SJSA1 (cell line): ENCODE measurements around the gene G3BP1. TPM values are rescaled to one million over a fixed set of nuclear protein-coding genes. Genes with fewer than 3 reads are reported as not detected.
"Not testable (repeated sequence)": the region's sequence is repeated elsewhere in the genome, so short reads cannot be mapped to it uniquely, and the experiment has no call there.

Source experiments
- DNase-seq, 2 experiments: peaks; one replicate each; pipeline ENCODE4 v3.0.0-alpha.2; 2015 to 2020; ENCODE audit warnings: low spot score in 2 of 2, low read depth in 1 of 2
- H3K27ac ChIP-seq: fragments of 250-450 bp; sonication (Bioruptor Pico); 2 replicates; pipeline ENCODE4 v1.5.1; 2020; ENCODE audit warnings: mild to moderate bottlenecking, moderate library complexity
- H3K27me3 ChIP-seq: fragments of 250-450 bp; sonication (Bioruptor Pico); replicated peaks from 2 replicates; pipeline ENCODE4 v1.5.1; 2020; ENCODE audit warnings: mild to moderate bottlenecking, moderate library complexity
- H3K36me3 ChIP-seq: fragments of 250-450 bp; sonication (Bioruptor Pico); 2 replicates; pipeline ENCODE4 v1.5.1; 2020; ENCODE audit warnings: mild to moderate bottlenecking
- H3K4me1 ChIP-seq: fragments of 250-450 bp; sonication (Bioruptor Pico); replicated peaks from 2 replicates; pipeline ENCODE4 v1.6.1; 2021; ENCODE audit warnings: mild to moderate bottlenecking
- H3K4me3 ChIP-seq: fragments of 250-450 bp; sonication (Bioruptor Pico); 2 replicates; pipeline ENCODE4 v1.5.1; 2020; ENCODE audit warnings: mild to moderate bottlenecking
- H3K9me3 ChIP-seq: fragments of 250-450 bp; sonication (Bioruptor Pico); replicated peaks from 2 replicates; pipeline ENCODE4 v1.5.1; 2020; ENCODE audit warnings: mild to moderate bottlenecking
- total RNA-seq: library from RNA; depleted of rRNA; stranded (reverse); fragments of >200 nt; shearing (Covaris generic); gene quantifications from 2 replicates; pipeline ENCODE4 v1.2.3, GENCODE V29; 2014

Gene G3BP1
- total RNA-seq, 1 experiment from 2014 or later: 259 TPM

DNA sequence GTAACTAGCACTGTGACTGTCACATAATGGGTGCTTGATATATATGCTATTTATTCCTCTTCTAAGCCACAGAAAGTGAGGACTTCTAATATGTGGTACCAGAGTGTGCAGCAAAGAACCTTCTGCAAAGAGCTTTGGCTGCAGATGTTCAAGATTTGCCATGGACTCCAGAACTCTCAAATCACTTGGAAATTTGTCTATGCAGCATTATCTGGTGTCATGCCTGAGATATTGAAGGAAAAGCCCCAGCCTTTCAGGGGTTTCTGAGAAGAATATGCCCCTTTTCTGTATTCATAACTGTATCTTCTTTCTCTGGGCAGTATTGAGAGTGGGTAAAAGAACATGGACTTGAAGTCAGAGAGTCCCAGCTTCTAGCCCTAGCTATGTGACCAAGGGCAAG is 4.8 kb upstream of the G3BP1 start:
- DNase-seq: no peak
- Histone ChIP-seq H3K4me1 (peaks cover 13% of the 10 kb centered on the region), H3K4me3 (no peak overlapping the region), H3K9me3 (no peaks in the 10 kb centered on the region), H3K27me3 (no peaks in the 10 kb centered on the region), H3K36me3 (no peaks in the 10 kb centered on the region), H3K27ac (no peak overlapping the region)

DNA sequence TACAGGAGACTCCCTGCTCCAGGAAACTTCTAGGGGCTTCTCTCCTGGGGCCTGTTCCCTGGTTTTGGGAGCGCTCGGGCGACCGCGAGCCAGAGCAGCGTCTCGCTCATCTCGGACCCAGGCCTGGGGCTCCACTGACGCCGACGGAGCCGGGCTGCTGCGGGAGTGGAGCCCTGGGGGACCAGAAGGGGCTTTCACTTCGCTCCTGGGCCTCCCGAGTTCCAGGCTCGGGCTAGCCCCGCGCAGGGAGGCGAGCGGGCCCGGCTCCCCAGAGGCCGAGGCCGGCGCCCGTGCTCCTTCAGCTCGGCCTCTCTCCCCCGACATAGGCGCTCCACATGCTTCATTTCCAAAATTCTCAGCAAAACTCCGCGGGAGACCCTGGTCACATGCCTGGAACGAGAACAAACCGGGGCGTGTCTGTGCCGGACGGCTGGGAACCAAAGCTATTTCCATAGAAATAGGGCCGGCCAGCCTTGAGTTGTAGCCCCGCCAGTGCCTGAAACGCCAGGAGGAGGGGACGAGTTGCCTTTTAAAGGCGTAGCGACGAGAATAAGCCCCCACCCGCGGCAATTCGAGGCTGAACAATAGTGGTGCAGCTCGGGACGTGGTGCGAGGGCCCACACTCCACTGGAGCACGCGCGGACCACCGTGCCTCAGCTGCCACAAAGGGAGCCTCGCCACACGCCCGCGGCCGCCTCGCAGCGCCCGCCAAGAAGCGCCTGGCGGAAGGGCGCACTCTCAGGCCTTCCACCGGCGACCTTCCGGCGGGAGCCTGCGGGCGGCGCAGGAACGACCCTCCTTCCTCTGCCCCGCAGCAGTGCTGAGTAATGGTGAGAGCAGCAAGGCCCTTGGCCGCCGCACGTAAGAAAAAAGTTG is 1.1 kb upstream of the G3BP1 start:
- DNase-seq: peak in 1 of 2 experiments; percentile 82

DNA sequence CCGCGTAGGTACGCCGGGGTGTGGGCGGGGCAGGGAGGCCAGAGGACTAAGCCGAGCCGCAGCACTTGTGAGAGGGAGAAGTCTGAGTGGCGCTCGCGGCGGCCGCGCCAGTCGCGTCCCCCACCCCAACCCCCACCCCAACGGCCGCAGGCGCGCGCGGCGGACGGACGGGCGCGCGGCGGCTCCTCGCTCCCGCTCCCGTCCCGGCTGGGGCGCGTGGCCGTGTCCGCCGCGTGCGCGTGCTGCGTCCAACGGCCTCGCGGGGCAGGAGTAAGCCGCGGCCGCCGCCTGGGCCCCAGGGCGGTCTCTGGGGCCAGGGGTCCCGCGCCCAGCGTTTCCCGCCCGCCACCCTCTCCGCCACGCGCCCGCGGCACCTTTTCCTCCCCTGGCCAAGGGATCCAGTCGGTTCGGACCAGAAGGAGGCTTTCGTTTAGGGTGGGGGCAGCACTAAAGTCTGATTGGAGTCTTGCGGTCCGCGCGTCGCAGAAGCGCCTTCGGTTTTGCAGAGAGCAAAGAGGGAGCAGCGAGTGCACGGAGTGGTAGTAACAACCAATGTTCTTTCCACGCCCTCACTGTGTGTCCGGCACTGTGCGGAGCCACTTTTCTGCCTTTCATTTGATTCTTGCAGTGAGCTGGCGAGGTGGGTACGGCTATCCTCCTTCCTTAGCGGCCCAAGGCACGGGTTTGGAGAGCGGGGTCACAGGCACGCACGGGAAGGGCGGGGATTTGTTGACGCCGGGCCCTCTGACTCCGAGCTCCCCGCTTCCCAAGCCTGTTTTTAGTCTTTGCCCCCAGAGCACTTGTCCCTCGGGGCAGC is 483 bp downstream of the G3BP1 start:
- peaks cover 29% of the 10 kb centered on the region for H3K4me1 ChIP-seq
- peak overlapping the region; percentile 72 for H3K27ac ChIP-seq
- no peaks in the 10 kb centered on the region for H3K9me3 ChIP-seq
- peaks cover 38% of the 10 kb centered on the region for H3K36me3 ChIP-seq
- H3K4me3 ChIP-seq: peak overlapping the region; percentile 57
- DNase-seq: peak; percentile 59 to 75
- H3K27me3 ChIP-seq: no peaks in the 10 kb centered on the region

More for the DNA sequence above, 1.1 kb upstream of the G3BP1 start:
- Histone ChIP-seq H3K4me1 (peaks cover 29% of the 10 kb centered on the region), H3K27ac (peak overlapping the region; percentile 92), H3K27me3 (no peaks in the 10 kb centered on the region), H3K9me3 (no peaks in the 10 kb centered on the region), H3K4me3 (peak overlapping the region; percentile 39), H3K36me3 (peaks cover 27% of the 10 kb centered on the region)

DNA sequence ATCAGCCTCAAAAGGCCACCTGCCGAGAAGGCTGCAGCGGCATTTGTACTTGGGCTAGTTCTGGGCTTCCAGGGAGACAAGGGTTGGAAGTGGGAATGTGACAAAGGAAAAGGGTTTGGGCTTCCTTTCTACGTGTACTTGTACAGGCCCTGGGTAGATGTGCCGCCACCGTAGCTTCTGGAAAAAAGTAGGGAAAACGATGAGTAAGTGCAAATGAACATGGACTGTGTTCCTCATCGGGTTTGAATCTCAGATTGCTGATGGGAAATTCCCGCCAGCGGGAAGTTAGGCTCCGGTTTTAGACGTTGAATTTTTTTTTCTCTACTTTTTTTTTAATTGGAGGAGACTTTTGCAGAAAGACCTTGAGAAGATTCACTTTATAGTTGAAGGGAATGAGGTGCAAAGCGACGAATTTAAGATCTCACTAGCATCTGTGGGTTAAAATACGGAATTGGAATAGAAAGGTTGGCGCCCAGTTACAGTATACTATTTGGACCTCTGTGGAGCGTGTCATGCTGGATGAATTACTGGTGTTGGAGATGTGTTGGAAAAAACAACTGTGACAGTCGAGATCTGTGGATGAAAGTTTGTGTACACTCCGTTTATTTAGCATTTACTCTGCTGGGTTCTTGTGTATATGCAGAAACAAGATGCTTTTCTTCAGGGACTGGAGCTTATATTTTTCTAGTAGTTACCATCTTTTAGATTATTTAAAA is 1.2 kb downstream of the G3BP1 start:
- Histone ChIP-seq H3K27me3 (no peaks in the 10 kb centered on the region), H3K4me1 (peaks cover 29% of the 10 kb centered on the region), H3K36me3 (peaks cover 46% of the 10 kb centered on the region), H3K4me3 (peak overlapping the region; percentile 57), H3K9me3 (no peaks in the 10 kb centered on the region), H3K27ac (peak overlapping the region; percentile 72)
- peak; percentile 45 to 68 for DNase-seq

DNA sequence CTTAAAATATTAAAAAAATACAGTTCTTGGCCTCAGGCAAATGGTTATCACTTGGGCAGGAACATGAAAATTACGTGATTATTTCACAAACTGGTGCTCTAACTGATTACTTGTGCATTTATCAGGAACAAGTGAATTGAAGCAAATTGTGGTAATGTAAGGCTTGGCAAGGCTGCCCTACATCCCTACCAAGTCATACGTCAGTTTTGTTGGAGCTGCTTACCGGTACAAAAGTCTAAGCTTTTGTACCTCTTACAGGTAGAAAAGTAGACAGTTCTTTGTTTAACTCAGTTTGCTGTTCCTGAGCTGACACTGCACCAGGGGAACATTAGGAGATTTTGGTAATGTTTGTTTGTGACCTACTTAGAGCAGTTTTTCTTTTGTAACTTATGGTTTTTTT is 2.2 kb downstream of the G3BP1 start:
- Histone ChIP-seq H3K27ac (peak overlapping the region; percentile 72; the same call in 1 of the 2 replicates), H3K4me1 (peaks cover 29% of the 10 kb centered on the region), H3K27me3 (no peaks in the 10 kb centered on the region), H3K9me3 (no peaks in the 10 kb centered on the region), H3K36me3 (peaks cover 55% of the 10 kb centered on the region), H3K4me3 (peak overlapping the region; percentile 57)
- no peak for DNase-seq

DNA sequence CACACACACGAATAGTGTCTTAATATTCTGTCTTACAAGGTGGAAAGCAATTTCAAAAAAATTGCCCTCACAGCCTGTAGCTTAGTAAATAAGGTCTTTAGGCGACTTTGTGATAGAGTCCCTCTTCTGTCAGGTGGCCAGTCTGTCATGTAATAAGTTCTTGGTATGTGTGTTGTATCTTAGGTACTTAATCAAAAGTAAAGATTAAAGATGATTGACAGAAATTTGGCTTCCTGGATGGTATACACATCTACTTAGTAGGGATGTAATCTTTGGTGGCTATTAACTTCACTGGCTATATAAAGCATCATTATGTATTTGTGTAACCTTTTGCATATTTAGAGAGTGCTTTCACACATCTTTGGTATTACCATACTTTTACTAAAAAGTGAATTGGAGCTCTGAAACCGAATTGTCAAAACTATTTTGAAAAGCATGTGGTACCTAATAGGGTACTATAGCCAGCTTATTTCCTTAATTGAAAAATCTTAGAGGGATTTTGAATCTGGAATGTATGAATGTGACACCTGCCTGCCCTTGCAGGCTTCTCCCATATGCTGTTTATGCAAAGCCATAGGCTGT is 3.4 kb downstream of the G3BP1 start:
- Histone ChIP-seq H3K4me1 (peaks cover 27% of the 10 kb centered on the region), H3K9me3 (no peaks in the 10 kb centered on the region), H3K36me3 (peaks cover 62% of the 10 kb centered on the region), H3K27me3 (no peaks in the 10 kb centered on the region), H3K4me3 (no peak overlapping the region), H3K27ac (no peak overlapping the region)
- no peak for DNase-seq

DNA sequence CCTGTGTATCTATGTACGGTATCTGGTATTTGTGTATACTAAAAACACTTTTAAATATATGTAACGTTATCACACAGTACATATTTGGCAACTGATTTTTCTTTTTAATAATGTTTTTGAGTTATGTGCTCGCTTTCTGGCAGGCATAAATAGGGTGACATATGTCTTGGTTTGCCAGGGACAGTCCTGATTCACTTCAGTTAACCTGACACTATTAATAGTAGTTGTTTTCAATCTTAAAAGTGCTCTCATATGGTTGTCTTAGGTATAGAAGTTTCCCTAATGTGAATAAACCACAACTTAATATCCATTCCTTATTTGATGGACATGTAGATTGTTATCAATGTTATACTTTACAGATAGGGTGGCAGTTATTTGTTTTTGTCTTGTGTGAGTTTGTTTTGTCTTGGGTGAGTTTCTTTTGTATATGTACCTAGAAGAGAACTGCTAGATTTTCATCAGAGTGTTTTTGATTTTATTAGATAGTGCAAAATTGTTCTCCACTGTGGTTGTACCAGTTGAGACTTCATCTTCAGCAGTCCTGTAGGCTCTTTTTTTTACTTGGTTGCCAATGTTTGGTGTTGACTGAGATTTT is 7.9 kb downstream of the G3BP1 start:
- Histone ChIP-seq H3K27ac (no peak overlapping the region), H3K9me3 (no peaks in the 10 kb centered on the region), H3K4me1 (peaks cover 10% of the 10 kb centered on the region), H3K27me3 (no peaks in the 10 kb centered on the region), H3K36me3 (peaks cover 50% of the 10 kb centered on the region), H3K4me3 (no peak overlapping the region)
- no peak for DNase-seq

DNA sequence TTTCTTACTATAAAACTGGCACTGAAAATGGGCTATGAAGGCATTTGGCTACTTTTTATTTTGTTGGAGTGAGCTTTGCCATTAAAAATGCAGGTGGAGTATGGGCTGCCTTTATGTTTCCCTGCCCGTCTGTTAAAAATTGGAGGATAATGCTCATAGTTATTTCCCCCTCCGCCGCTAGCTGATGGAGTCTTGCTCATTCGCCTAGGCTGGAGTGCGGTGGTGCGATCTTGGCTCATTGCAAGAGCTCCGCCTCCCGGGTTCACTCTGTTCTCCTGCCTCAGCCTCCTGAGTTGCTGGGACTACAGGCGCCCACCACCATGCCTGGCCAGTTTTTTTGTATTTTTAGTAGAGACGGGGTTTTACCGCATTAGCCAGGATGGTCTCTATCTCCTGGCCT is 8.6 kb downstream of the G3BP1 start:
- Histone ChIP-seq H3K27ac (no peak overlapping the region), H3K4me3 (no peak overlapping the region), H3K36me3 (peaks cover 44% of the 10 kb centered on the region), H3K9me3 (no peaks in the 10 kb centered on the region), H3K4me1 (peaks cover 3% of the 10 kb centered on the region), H3K27me3 (no peaks in the 10 kb centered on the region)
- DNase-seq: peak in 1 of 2 experiments; percentile 39

DNA sequence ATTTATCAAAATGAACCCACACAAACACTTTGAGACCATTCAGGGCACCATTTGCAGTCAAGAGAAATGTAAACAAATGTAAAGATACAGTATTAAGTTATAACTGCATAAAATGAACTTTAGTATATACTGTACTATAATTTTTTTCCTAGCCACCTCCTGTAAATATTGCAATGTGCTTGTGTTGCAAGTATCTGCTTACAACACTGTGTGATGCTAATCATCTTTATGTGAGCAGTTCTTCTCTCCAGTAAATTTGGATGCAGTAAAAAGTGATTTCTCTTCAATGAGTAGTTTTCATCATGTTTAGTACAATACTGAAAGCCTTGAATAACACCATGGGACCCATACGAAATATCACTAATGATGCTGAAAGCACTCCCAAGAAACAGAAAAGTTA is 9.4 kb downstream of the G3BP1 start:
- H3K4me3 ChIP-seq: no peak overlapping the region
- H3K36me3 ChIP-seq: peaks cover 38% of the 10 kb centered on the region
- H3K4me1 ChIP-seq: 0 out of 2 replicates have a peak, but pooled peaks cover 3% of the 10 kb centered on the region
- H3K27me3 ChIP-seq: no peaks in the 10 kb centered on the region
- DNase-seq: no peak
- H3K9me3 ChIP-seq: no peaks in the 10 kb centered on the region
- H3K27ac ChIP-seq: no peak overlapping the region

DNA sequence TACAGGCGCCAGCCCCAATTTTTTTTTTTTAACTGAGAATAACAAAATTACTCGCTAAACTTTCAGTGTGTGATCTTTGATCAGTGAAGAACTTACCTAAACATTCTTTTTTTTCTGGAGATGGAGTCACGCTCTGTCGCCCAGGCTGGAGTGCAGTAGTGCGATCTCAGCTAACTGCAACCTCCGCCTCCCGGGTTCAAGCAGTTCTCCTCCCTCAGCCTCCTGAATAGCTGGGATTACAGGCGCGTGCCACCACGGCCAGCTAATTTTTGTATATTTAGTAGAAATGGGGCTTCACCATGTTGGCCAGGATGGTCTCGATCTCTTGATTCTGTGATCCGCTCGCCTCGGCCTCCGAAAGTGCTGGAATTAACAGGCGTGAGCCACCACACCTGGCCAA is 11.9 kb downstream of the G3BP1 start:
- peaks cover 38% of the 10 kb centered on the region for H3K36me3 ChIP-seq

DNA sequence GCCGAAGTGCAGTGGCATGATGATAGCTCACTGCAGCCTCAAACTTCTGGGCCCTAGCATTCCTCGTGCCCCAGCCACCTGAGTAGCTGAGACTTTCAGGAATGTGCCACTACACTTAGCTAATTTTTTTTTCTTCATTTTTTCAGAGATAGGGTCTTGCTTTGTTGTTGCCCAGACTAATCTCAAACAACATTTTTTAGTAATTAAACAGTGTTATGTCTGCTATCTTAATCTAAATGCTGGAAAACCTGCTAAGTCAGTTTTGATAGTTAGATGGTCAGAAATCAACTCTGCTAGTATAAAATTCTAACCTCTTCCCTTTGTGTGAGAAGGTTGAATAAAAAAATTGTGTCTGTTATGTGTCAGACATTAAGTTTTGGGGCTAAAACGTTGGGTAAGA is 12.4 kb downstream of the G3BP1 start:
- no peak for DNase-seq
- H3K27me3 ChIP-seq: no peaks in the 10 kb centered on the region
- H3K36me3 ChIP-seq: peaks cover 40% of the 10 kb centered on the region
- H3K4me1 ChIP-seq: 0 out of 2 replicates have a peak, but pooled peaks cover 3% of the 10 kb centered on the region
- H3K4me3 ChIP-seq: no peak overlapping the region
- no peak overlapping the region for H3K27ac ChIP-seq
- no peaks in the 10 kb centered on the region for H3K9me3 ChIP-seq

More for the DNA sequence above, 11.9 kb downstream of the G3BP1 start:
- H3K4me3 ChIP-seq, DNase-seq, H3K9me3 ChIP-seq, H3K4me1 ChIP-seq, H3K27ac ChIP-seq, H3K27me3 ChIP-seq: not testable (repeated sequence)

DNA sequence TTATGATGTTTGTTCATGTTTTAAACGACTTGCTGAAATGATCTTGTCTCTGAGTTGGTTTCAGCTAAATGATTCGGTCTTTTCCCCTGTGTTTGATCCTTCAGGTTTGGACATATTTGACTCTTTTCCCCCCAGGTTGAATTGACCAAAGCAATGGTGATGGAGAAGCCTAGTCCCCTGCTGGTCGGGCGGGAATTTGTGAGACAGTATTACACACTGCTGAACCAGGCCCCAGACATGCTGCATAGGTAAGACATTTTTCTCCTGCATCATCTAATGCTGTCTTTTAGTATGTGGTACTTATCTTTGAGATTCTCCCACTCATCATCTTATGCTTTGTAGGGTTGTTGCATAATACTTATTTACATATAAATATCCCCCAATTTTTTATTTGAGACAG is 14.7 kb downstream of the G3BP1 start:
- no peak for DNase-seq
- Histone ChIP-seq H3K36me3 (peaks cover 51% of the 10 kb centered on the region), H3K27ac (no peak overlapping the region), H3K4me1 (0 out of 2 replicates have a peak, but pooled peaks cover 1% of the 10 kb centered on the region), H3K27me3 (no peaks in the 10 kb centered on the region), H3K9me3 (no peaks in the 10 kb centered on the region), H3K4me3 (no peak overlapping the region)

DNA sequence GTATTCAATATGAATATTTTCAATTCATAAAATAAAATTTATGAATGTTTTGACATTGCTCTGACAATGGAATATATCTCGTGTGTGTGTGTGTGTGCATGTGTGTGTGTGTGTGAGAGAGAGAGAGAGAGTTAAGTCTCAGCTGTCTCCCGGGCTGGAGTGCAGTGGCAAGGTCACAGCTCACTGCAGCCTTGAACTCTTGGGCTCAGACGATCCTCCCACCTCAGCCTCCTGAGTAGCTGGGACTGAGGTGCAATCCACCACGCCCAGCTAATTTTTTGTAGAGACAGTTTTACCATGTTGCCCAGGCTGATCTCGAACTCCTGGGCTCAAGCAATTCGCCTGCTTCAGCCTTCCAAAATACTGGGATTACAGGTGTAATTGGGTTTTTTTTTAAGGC is 16.1 kb downstream of the G3BP1 start:
- Histone ChIP-seq H3K27ac (no peak overlapping the region), H3K36me3 (peaks cover 62% of the 10 kb centered on the region), H3K27me3 (no peaks in the 10 kb centered on the region), H3K4me3 (no peak overlapping the region), H3K9me3 (no peaks in the 10 kb centered on the region), H3K4me1 (no peaks in the 10 kb centered on the region)
- DNase-seq: no peak
